ELF-1 (cell line): Measurements from ENCODE around the gene PTGS1.
"Not testable (repeated sequence)": the region's sequence is repeated elsewhere in the genome, so short reads cannot be mapped to it uniquely, and the experiment has no call there.

Experiments
- DNase-seq: peaks from one replicate; pipeline ENCODE4 v3.0.0-alpha.2; 2016; ENCODE audit warnings: low read depth, low spot score

Gene PTGS1

GRCh38 chr9:122347348-122348287 lies 23.2 kb upstream of the PTGS1 start:
- DNase-seq: peak; percentile 42

GRCh38 chr9:122348288-122348777 lies 22.5 kb upstream of the PTGS1 start:
- DNase-seq: no peak

GRCh38 chr9:122348791-122349190 lies 22.0 kb upstream of the PTGS1 start:
- no peak for DNase-seq

DNA sequence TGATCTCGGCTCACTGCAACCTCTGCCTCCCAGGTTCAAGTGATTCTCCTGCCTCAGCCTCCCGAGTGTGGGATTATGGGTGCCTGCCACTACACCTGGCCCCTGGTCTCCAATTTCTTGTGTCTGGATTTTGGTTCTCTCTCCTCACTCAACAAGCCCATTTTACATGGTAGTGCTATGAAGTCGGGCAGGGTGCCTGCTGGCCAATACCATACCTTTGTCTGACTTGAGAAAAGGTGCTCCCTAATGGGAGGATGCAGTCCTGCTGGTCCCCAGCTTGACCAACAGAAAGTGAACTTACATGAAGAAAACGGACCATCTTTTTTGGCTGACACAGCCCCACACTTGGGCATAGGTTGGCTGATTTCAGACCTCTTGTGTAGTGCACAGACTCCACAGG lies 21.6 kb upstream of the PTGS1 start:
- DNase-seq: no peak

- DNase-seq: peak; percentile 88
Measured at GRCh38 chr9:122350577-122351355, 20.1 kb upstream of the PTGS1 start.

- no peak for DNase-seq
Measured at GRCh38 chr9:122354536-122355199, 16.2 kb upstream of the PTGS1 start.

- no peak for DNase-seq
Measured at GRCh38 chr9:122355336-122355875, 15.4 kb upstream of the PTGS1 start.

DNA sequence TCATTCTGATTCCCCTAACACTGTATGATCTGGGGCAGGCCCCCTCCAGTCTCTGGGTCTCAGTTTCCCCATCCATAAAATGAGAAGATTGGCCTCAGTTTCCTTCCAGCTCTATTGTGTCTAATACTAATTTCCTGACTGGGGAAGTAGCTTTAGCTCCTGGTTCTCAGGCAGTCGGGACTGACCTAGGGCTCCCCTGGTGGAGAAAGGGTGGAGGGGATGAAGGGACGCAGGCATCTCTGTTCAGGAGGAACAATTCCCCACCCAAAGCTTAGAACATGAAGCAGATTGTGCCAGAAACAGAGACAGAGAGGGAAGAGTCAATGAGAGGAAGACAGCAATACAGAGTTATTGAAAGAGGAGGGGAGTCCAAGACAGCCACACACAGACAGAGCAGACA lies 14.2 kb upstream of the PTGS1 start:
- DNase-seq: peak; percentile 28

- no peak for DNase-seq
Measured at GRCh38 chr9:122360891-122361290, 9.9 kb upstream of the PTGS1 start.

- not testable (repeated sequence) for DNase-seq
Measured at GRCh38 chr9:122363131-122363530, 7.7 kb upstream of the PTGS1 start.

DNA sequence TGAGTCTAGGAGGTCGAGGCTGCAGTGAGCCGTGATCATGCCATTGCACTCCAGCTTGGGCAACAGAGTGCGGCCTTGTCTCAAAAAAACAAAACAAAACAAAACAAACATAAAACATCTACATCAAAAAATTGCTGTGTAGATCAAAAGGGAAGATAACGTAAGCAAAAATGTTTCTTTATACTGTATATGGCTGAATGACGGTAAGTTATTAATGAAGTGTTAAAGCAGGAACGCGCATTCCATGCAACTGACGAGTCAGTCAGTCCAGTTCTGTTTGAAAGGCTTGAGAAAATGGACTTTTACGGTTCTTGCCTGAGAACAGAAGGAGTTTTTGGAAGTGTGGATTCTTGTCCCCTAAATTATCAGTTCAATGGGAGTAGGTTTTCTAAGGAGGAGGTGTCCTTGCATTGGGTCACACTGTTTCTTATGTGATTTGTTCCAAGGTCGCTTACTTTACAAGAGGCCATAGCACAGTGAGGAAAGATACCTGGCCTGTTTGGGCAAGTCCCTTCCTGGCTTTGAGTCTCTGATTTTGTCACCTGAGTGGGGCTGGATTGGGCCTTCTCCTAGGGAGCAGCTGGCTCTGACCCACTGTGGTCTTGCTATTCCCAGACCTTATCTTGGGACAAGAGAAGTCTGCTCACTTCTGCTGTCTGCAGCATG lies 6.6 kb upstream of the PTGS1 start:
- DNase-seq: no peak

DNA sequence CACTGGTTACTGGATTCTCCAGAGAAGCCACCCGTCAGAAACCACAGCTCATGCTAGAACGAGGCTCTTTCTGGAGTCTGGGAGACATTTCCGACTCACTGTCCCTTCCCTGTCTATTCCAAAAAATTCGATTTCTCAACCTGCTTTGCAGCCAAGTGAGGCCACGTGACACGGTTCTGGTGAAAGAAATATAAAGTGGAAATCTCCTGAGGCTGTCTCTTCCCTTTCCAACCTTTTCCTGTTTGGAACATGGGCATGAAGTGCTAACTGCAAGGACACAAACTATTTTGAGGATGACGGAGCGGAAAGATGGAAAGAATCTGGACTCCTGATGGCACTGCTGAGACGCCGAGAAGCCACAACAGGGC lies 6.1 kb upstream of the PTGS1 start:
- no peak for DNase-seq

GRCh38 chr9:122366074-122366660 lies 4.7 kb upstream of the PTGS1 start:
- DNase-seq: no peak

DNA sequence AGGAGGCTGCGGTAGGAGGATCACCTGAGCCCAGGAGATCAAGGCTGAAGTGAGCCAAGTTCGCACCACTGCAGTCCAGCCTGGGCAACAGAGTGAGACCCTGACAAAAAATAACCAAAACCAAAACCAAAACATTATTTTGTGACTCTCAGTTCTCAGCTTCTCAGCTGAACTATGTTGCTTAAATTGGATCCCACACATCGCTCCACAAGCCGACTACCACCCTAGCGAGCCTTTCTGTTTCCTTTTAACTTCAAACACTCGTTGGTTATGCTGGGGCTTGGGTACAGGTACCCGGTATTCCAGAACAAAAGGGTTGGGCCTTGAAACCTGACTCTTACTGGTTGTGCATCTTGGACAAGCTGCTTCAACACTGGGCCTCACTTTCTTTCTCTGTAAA lies 3.8 kb upstream of the PTGS1 start:
- no peak for DNase-seq

DNA sequence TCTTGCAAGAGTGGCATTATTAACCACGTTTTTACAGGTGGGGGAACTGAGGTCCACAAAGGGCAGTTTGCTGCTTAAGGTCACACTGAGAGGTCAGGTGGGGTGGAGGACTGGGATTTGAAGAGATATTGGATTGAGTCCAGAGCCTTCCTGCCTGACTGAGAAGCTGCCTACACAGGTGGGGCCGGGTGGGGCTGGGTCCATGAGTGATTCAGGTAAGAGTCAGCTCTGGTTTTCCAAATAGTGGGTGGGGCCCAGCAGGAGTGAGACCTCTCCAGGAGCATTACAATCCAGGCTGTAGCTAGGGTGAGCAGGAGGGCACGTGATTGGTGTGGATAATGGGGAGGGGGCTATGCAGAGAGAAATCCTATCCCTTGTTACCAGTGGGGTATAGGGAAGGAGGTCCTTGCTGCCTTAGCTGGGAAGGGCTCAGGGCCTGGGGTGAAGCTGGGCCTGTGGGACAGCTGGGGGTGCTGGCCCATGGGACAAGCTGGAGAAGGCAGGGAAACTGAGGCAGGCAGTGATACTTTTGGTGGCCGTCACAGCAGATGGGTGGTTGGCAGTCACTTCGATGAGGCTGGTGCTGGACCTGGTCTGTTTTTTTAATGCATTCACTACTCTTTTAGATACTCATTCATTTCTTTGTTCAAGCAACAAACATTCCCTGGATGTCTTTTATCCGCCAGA lies 2.9 kb upstream of the PTGS1 start:
- DNase-seq: no peak

DNA sequence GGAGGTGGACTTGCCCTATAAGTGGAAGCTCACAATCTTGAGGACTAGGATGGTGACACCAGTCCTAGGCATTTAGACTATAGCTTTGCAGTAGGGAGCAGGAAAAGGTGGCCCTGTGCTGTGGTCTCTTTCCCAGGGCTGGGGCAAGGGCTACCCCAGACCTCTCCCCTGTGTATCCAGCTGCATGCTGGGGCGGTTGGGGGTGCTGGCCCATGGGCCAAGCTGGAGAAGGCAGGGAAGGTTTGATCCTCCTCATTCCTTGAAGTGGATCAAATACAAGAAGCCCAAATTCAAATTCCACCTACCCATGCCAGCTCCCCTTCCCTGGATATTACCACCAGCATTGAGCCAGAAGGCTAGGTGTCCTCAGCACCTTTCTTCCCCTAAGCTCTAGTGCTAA lies 2.2 kb upstream of the PTGS1 start:
- DNase-seq: no peak

DNA sequence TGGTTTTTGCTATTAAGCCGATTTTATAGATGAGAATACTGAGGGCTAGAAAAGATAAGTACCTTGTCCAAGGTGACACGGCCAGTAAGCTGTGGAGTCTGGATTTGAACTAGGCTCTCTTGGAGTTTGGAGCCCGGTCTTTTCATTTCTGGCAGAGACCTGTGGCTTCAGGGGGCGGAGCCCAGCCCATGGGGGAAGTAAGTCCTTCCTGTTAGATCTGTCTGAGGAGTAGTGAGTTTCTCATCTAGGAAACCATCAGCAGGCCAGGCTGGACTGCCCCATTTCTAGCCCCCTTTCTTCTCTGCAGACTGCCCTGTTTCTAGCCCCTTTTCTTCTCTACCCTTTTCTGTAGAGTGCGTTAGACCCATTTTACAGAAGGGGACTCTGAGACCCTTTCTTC lies 521 bp upstream of the PTGS1 start:
- DNase-seq: no peak

- no peak for DNase-seq
Measured at GRCh38 chr9:122371846-122372245, 1.0 kb downstream of the PTGS1 start.

DNA sequence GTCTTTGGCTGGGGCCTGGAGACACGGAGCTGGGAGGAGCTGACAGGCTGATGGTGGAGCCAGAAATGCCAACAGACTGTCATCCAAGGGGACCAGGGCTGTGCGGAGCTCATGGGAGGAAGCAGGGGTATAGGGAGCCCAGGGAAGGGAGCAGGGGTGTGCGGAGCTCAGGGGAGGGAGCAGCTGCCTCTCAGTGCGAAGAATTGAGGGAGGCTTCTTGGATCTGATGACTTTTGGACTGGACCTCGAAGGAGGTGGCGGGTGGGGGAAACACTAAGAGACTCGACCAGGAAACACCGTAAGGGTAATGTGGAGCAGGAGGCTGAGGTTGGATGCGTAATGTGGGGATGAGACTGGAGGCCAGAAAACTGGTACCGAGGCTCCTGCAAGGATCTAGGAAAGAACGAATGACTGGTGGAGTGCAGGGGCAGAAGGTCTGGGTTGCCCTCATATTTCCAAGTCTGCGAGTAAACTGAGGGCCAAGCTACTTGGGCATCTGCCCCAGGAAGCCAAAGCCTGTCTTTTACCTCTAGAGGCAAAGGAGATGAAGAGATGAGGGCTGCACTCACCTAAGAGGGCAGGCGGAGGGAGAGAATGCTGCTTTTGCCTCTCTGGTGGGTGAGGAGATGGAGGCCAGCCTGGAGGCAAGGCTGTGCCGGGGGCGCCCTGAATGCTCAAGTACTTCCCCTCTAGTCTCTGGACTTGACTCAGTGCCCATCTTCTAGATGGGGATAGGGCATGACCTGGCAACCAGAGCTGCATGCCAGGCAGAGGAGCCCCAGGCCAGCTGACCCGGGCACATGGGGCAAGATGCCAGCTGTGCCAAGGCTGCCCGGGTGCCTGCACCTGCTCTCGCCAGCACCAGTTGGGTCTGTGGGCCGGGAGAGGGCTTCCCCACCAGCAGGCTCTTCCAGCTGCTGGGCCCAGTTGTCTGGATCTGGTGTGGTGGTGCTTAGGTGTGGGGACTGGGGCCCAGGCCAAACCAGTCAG lies 2.3 kb downstream of the PTGS1 start:
- DNase-seq: no peak
